GM18867 (cell line): ENCODE measurements around the gene VPS37D.
"Not testable (repeated sequence)": the region's sequence is repeated elsewhere in the genome, so short reads cannot be mapped to it uniquely, and the experiment has no call there.

ENCODE experiments used
- ATAC-seq: cut with Tn5 transposase; IDR thresholded peaks from one replicate; pipeline ENCODE4 v1.9.1; 2021; ENCODE audit warnings: mild to moderate bottlenecking, moderate library complexity; ENCODE audit not compliant: unreplicated experiment

VPS37D gene

GRCh38 chr7:73705551-73705920 lies 37.9 kb downstream of the VPS37D start:
- no peak for ATAC-seq

- ATAC-seq: no peak
Measured at GRCh38 chr7:73706126-73707044, 38.8 kb downstream of the VPS37D start.

- no peak for ATAC-seq
Measured at GRCh38 chr7:73707045-73707631, 39.5 kb downstream of the VPS37D start.

GRCh38 chr7:73708961-73709549 lies 41.4 kb downstream of the VPS37D start:
- ATAC-seq: no peak

DNA sequence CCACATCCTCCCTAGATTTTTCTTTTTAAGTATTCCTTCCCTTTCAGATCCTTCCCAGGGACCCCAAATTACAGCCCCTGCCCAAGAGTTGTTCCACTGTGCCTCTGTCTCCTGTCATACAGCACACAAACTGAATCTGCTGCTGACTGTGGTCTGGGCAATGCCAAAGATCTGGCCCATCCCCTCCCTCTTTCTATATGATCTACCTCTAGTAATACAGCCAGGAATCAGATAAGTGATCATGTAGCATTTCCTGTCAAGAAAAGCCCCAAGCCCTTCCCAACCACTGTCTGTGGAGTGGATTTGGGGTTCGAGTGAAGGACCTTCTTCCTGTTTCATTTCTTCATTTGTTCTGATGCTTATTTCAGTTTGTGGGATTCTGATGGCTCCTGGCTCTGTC lies 45.1 kb downstream of the VPS37D start:
- ATAC-seq: no peak

GRCh38 chr7:73713319-73713718 lies 45.7 kb downstream of the VPS37D start:
- ATAC-seq: not testable (repeated sequence)

- no peak for ATAC-seq
Measured at GRCh38 chr7:73715648-73716317, 48.2 kb downstream of the VPS37D start.

DNA sequence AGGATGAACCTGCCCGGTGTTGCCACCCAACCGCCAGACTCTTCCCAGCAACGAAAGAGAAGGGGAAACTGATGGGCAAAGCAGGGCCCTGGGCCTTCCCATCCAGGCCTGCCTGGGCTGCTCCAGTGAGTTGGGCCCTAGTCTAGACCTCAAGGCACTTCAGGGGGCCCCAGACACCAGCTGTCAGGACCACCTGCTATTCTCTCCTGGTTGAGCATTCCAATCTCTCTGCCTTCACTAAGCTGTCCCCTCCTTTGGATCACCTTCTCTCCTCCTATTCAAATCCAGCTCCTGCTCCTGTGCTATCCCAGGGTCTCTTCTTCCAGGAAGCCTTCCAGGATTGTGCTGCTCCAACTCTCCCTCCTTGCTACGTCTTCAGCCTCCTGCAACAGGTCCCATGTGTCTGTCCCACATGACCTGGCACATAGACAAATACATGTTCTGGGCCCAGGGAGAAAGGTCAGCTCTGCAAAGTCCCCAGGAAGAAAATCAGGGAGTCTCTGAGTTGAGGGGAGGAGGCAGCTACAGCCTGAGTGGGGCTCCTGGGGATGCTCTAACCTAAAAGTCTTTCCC lies 48.8 kb downstream of the VPS37D start:
- no peak for ATAC-seq

DNA sequence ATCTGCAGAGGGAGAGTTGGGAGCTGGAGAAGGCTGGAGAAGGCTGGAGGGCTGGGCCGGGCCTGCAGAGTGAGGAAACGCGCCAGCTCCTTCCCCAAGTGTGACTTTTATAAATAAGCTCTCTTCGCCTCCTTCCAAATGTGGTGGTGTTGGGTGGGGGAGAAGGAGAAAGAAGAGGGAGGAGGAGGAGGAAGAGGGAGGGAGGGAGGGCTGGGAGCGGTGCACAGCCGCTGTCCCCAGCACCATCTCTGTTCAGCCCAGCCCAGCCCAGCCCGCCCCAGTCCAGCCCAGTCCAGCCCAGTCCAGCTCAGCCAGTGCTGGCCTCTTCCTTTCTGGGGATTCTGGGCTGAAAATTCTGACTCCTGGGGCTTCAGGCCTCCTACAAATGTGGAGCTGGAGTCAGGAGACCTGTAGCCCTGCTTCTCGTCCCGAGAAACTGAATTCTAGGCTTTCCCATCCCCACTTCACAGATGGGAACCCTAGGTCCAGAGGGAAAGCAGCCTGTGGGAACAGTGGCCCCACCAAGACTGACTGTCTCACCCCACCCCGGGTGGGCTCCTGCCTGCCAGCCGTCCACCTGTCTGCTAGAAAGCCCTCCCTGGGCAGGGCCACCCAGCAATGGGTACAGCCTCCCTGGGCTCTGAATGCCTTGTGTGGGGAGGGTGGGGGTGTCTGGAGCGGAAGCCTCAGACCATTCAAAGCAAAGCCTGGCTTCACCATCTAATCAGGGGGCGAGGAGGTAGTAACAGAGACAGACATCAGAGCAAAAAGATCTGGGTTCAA lies 49.6 kb downstream of the VPS37D start:
- no peak for ATAC-seq

DNA sequence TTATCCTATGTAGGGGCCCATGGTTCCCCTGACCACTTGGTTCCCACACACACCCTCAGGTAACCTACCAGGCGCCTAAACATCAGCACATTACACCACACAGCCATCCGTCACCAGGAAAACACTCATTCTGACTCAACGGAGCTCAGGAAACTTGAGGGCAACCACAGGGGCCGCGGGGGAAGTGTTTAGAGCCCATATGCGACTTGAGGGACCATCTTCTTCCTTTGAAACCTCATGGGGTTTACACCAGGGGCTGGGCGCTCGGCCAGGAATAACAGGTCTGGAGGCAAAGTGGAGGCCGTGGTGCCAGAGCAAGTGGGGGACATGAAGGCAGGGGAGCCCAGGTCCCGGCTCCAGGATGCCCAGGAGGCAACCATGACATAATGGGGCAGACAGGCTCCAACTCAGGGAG lies 50.4 kb downstream of the VPS37D start:
- ATAC-seq: no peak

DNA sequence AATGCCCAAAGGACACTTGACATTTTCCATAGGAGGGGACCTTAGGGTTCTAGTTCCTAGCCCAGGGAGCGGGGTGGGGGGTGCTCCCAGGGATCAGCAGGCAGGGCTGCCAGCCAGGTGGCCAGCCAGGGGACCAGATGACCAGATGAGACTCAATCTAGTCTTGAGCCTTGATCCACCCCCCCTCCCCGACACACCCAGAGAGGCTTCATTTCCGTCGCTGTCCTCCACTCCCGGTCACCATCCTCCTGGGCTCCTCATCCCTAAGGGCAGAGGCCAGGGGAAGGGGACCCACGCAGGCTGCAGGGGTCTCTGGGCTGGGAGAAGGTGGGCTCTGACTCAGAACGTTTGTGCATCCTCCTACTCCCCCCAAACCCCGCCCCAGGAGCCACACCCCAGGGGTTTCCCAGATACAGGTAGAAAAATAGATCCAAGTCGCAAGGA lies 50.8 kb downstream of the VPS37D start:
- ATAC-seq: no peak

GRCh38 chr7:73718905-73719805 lies 51.5 kb downstream of the VPS37D start, which contains the start of gene STX1A:
STX1A (minus strand) TSS chr7:73719669; CDS start chr7:73719631, 38 bp downstream.
- ATAC-seq: peak; percentile 82

GRCh38 chr7:73719806-73720169 lies 52.2 kb downstream of the VPS37D start:
- peak; percentile 9 for ATAC-seq

GRCh38 chr7:73720443-73720842 lies 52.8 kb downstream of the VPS37D start:
- ATAC-seq: not testable (repeated sequence)

DNA sequence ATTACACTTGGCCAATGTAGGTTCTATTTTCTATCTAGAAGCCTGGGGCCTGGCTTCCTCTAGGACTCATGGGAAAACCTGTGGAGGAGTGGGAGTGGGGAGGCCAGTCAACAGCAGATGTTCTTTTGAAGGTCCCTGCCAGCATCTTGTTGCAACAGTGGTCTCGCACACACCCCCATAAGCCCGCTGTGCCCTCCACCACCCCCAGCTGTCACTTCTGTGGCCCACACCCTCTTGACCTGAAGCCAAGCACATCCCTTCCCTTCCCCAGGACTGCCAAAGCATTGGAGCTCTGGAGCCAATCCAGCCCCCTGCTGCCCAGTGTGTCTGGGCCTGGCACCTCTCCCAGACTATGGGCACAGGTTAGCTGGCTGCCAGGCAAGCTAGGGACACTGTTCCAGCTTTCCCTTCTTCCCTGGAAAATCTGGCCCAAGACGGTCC lies 53.8 kb downstream of the VPS37D start:
- ATAC-seq: no peak
